ENCODE data around the gene PDE11A.

The PDE11A gene

DNA sequence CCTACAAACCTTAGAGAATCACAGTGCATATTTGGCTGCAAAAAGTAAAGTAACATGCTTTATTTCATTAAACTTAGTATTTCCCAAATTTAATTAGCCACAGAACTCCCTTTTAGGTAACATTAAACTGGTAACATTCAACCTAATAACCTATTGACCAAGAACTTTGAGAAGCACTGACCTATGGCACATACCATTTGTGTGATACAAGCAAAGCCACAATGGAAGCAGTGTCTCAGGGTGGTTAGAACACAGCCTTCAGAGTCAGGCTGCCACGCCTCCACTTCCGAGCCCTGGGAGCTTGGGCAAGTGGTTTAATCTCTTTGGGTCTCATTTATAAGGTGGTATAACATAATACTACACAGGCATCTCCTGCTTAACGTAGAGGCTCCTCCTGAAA is 301.4 kb downstream of the PDE11A start:
- in situ Hi-C loops (cut with HindIII; ENCODE audit: low sequenced_read_pairs) = no loop called here

GRCh38 chr2:177767768-177768167 is 304.8 kb downstream of the PDE11A start:
- in situ Hi-C loops (cut with HindIII; ENCODE audit: low sequenced_read_pairs) = no loop called here

GRCh38 chr2:177765698-177766097 is 306.9 kb downstream of the PDE11A start:
- in situ Hi-C loops (cut with HindIII; ENCODE audit: low sequenced_read_pairs) = no loop called here

DNA sequence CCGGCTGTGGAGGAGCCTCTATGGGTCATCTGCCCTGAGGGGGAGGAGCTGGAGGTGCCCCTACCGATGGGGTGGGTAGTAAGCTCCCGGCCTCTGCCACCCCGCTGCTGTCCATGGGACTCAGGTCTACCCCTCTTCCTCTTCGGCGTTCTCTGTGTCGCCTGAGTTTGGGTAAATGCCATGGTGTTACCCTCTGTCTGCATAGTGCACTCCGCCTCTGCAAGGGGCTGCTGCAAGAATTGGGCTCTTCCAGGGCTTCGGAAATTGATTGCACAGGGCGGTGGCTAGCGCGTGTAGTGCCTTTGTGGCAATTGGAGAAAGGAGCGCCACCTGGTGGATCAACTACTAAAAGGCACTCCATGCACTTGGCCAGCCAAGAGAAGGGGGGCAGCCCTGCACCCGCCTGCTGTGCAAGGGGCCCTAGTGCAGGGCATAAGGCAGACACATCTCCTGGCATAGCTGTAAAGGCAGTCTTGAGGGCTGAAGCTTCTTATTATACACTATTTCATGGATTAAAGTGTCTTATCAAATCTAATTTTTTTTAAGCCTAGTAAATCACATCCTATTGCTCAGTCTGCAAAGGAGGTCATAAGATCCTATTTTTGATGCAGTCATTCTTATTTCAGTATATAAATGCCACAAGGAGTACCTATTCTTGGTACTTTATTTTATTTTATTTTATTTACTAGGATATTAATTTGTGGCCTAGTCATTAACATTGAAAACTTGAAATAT is 308.9 kb downstream of the PDE11A start:
- in situ Hi-C loops (cut with HindIII; ENCODE audit: low sequenced_read_pairs) = no loop called here

DNA sequence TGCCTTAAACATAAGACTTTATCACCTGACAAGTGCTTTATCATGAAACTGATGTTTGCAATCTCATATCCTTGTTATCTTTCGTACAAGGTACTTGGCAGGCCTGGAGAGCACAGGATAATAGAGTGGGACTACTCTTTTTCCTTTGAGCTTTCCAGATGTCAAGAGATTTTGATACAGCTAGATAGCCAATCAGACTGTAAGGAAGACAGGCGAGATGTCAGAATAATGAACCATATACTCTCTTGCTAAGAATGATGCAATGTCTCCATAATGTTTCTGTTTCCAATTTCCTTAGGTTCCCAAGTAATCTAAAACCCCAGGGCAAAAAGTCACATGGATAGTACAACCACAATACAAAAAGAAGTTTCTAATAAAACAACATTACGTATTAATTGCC is 313.1 kb downstream of the PDE11A start:
- in situ Hi-C loops (cut with HindIII; ENCODE audit: low sequenced_read_pairs) = no loop called here

DNA sequence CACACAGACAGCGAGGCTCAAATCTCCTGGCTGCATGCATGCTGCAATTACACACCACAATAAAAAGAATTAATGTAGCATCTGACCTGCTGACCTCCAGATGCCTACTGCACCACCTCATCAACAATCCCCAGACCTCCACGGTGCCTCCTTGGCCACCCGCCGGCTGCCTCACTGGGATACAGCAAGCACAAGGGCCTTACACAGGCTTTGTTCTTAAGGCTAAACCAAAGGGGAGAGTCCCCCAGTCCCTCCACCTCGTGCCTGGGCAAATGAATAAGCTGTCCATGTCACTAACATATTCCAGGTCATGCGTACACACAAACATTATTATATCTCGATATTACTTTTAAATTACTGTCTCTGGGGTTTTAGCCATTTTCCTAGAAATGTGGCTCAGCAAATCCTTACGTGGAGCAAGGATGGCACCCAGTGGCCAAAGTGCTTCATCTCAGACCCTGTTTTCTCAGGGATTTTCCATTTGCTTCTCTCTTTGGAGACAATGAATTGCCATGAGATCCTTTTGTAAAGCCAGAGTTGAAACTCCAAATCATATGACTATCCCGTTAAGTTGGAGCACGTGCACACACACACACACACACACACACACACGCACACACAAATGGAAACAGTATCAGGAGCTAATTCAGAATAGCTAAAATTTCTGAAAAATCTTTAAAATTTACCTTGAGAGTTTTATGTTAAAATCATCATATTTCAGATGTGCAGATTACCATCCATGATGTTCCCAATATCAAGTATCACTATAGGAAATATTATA is 313.8 kb downstream of the PDE11A start:
- in situ Hi-C loops (cut with HindIII; ENCODE audit: low sequenced_read_pairs) = no loop called here

GRCh38 chr2:177756336-177756735 is 316.2 kb downstream of the PDE11A start:
- in situ Hi-C loops (cut with HindIII; ENCODE audit: low sequenced_read_pairs) = no loop called here

- in situ Hi-C loops (cut with HindIII; ENCODE audit: low sequenced_read_pairs) = no loop called here
Observed at GRCh38 chr2:177754492-177754873, 318.1 kb downstream of the PDE11A start.

DNA sequence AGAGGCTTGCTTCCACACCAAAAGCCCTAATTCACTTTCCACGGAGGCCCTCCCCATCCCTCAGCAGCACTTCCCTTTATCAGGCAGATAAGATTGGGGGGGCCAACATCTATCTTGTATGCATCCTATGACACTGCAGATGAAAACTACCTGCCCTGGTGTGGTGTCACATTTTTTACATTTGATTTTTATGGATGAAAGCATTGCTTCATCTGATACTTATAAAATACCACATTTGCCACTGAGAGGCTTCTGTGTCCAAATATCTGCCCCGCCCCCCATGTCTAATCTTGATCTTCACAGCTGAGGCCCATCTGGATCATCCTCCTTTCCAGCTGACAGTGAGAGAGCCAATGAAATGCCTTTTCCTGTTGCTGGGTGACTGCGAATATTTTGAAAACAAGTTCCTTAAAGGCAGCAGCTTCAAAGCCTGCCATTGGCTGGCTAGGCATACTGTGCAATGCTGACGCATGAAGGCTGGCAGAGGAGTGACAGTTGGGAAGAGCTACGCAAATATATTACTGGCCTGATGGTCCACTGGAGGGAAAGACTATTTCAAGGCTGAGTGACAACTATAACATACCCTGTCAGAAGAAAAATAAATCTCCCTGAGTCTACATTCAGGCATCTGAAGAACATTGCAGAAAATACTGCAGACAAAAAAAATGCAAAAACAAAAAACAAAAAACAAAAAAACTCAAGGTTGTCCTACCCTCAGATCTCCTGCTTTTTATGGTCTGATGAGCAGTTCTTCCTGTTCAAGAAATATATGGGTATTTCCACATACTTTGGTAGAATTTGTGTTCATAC is 318.7 kb downstream of the PDE11A start:
- in situ Hi-C loops (cut with HindIII; ENCODE audit: low sequenced_read_pairs) = no loop called here

DNA sequence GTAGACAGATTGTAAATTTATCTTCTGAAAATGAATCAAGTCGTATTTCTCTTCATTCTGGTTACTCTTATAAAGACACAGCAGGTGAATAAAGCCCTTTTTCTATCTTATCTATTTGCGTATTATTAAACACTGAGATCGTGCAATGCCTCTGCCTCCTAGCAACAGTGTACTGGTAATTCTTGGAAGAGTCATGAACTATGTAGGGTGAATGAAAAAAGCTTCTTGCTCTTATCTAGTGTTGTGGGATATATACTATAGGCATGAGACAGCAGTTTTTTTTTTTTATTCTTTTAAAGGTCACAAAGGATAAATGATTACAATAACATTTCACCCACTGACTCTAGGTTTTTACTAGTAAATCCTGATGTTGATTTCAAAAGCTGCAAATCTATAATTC is 324.2 kb downstream of the PDE11A start:
- in situ Hi-C loops (cut with HindIII; ENCODE audit: low sequenced_read_pairs) = loop anchor here (25.0 kb wide), 1 partner anchor 611 kb away; no protein-coding TSS in a partner anchor

DNA sequence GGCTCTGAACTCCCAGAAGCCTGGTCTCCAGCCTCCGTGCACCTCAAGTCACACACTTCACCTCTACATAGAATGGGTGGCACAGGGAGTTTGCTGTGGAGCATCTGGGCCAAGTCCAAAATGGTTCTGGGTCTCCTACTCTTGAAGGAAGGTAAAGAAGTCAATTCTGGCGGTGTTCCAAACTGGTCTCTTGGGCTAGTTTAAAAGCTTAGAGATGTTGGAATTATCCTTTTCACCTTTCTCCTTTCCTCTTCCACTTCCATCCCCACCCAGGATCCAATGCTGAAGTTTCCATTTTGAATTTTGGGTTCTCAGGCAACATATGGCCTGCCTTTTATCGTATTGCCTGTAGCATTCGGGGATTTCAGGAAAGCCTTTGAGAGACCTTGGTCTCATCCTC is 325.2 kb downstream of the PDE11A start:
- in situ Hi-C loops (cut with HindIII; ENCODE audit: low sequenced_read_pairs) = loop anchor here (25.0 kb wide), 1 partner anchor 610 kb away; no protein-coding TSS in a partner anchor

DNA sequence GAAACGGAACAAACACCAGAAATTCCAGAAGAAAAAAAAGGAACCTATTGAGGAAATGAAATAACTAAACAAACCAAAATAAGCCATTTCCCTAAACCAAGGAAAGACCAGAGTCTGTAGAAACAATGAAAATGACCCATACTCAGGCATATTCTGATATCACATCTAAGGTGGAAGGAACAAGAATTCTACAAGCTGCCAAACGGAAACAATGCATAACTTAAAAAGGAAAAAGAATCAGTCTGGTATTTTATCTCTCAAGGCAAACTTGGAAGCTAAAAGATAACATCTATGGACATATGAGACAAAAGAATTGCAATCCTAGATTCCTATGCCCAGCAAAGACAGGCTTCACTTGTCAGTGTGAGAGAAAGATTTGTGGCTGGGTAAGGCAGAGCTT is 326.2 kb downstream of the PDE11A start:
- in situ Hi-C loops (cut with HindIII; ENCODE audit: low sequenced_read_pairs) = loop anchor here (25.0 kb wide), 1 partner anchor 609 kb away; no protein-coding TSS in a partner anchor

- in situ Hi-C loops (cut with HindIII; ENCODE audit: low sequenced_read_pairs) = loop anchor here (25.0 kb wide), 1 partner anchor 608 kb away; no protein-coding TSS in a partner anchor
Observed at GRCh38 chr2:177745531-177745930, 327.0 kb downstream of the PDE11A start.

DNA sequence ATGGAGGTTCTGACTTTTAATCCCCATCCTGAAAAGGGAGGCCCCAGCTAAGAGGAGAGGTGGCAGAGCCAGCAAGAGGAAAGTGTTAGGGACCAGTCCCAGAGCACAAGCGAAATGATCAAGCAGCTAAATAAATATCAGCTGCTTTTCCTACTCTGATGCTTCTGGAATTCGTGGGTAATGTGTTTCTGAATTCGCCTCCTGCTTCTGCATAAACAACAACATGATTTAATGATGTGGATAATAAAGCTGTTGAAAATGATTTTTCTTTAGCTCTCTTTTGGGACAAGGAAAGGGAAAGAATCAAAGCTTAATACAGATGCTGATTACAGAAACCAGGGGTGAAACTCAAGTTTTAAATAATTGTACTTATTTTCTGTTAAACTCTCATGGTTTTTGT is 329.7 kb downstream of the PDE11A start:
- in situ Hi-C loops (cut with HindIII; ENCODE audit: low sequenced_read_pairs) = loop anchor here (25.0 kb wide), 1 partner anchor 606 kb away; no protein-coding TSS in a partner anchor

- in situ Hi-C loops (cut with HindIII; ENCODE audit: low sequenced_read_pairs) = loop anchor here (25.0 kb wide), 1 partner anchor 605 kb away; no protein-coding TSS in a partner anchor
Observed at GRCh38 chr2:177741866-177742265, 330.7 kb downstream of the PDE11A start.

- in situ Hi-C loops (cut with HindIII; ENCODE audit: low sequenced_read_pairs) = loop anchor here (25.0 kb wide), 1 partner anchor 603 kb away; no protein-coding TSS in a partner anchor
Observed at GRCh38 chr2:177740700-177741099, 331.9 kb downstream of the PDE11A start.

GRCh38 chr2:177738461-177739235 is 333.9 kb downstream of the PDE11A start:
- in situ Hi-C loops (cut with HindIII; ENCODE audit: low sequenced_read_pairs) = loop anchor here (25.0 kb wide), 1 partner anchor 601 kb away; no protein-coding TSS in a partner anchor

DNA sequence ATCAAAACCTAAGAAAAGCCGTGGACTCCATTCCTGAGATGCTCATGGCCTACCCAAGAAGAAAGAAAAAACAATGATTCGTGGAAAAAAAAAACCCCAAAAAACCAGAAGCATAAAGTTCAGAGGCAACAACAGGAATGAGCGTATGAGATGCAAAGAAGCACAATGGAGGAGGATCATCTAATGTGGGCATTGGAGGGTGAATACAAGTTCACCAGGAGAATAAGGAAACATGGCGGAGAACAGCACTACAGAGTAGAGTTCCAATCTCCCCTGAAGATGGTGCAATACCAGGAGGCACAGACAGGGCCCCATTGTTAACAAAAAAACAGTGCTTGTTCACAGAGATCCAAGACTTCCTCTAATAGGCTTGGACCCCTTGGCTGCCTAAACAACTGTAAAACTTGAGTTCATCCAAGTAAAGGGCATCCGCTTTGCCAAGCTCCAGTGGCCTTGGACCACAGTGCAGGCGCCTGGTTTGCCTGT is 337.2 kb downstream of the PDE11A start:
- in situ Hi-C loops (cut with HindIII; ENCODE audit: low sequenced_read_pairs) = loop anchor here (25.0 kb wide), 1 partner anchor 598 kb away; no protein-coding TSS in a partner anchor

DNA sequence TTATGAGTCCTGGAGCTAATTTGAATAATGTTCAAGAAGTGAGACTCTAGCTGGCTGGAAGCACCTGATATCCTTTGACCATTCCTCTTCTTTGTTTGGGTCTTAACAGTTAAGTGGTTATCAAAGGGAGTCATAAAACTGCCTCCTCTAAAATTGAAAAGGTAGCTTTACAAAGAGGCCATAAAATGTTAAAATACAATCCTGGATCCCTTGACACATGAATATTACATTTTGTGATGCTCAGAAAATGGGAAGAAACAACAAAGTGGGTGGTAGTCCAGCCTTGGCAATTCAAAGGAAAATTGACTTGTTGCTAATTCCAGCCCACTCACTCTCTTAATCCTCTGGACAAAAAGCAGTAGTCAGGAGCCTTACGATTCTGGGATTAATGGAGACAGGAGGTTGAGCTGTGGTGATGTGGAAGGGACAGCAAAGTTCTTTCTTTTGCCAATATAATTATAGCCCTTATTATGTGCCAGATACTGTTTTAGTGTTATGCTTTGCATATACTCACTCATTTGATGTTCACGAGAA is 339.2 kb downstream of the PDE11A start:
- in situ Hi-C loops (cut with HindIII; ENCODE audit: low sequenced_read_pairs) = loop anchor here (25.0 kb wide), 1 partner anchor 596 kb away; no protein-coding TSS in a partner anchor

All from endothelial cell of hepatic sinusoid (primary cell).